Measurements from ENCODE around the gene CAPN2.

Gene CAPN2

GRCh38 chr1:223683586-223684487 is 28.5 kb upstream of the CAPN2 start:
- Histone ChIP-seq H2AFZ (ENCODE audit: low read depth, low read length) (no peak overlapping the region), H3K36me3 (ENCODE audit: insufficient read depth, low read length) (no peaks in the 10 kb centered on the region), H3K27me3 (ENCODE audit: insufficient read depth, low read length) (peaks cover 13% of the 10 kb centered on the region), H3K9me3 (ENCODE audit: low read length) (no peaks in the 10 kb centered on the region), H3K4me3 (ENCODE audit: low read length) (no peak overlapping the region), H3K4me1 (ENCODE audit: insufficient read depth, low read length) (no peaks in the 10 kb centered on the region)

DNA sequence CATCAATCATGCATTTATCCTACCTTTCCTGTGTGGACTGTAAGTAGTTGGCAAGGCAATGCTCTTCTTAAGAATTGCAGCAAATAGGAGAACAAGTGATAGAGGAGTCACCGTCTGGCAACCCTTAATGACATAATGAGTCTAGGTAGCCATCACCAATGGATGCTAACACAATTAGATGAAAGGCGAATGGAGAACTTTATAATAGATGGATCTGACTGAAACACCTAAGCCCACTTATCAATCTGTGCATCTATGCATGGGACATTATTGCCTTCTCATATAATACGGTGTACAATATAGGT is 27.9 kb upstream of the CAPN2 start:
- Histone ChIP-seq H3K4me1 (ENCODE audit: insufficient read depth, low read length) (no peaks in the 10 kb centered on the region), H2AFZ (ENCODE audit: low read depth, low read length) (no peak overlapping the region), H3K36me3 (ENCODE audit: insufficient read depth, low read length) (no peaks in the 10 kb centered on the region), H3K9me3 (ENCODE audit: low read length) (no peaks in the 10 kb centered on the region), H3K27me3 (ENCODE audit: insufficient read depth, low read length) (peaks cover 13% of the 10 kb centered on the region), H3K4me3 (ENCODE audit: low read length) (no peak overlapping the region)

- Histone ChIP-seq H3K4me3 (ENCODE audit: low read length) (no peak overlapping the region), H3K27me3 (ENCODE audit: insufficient read depth, low read length) (peaks cover 3% of the 10 kb centered on the region), H2AFZ (ENCODE audit: low read depth, low read length) (no peak overlapping the region), H3K9me3 (ENCODE audit: low read length) (no peaks in the 10 kb centered on the region), H3K4me1 (ENCODE audit: insufficient read depth, low read length) (no peaks in the 10 kb centered on the region), H3K36me3 (ENCODE audit: insufficient read depth, low read length) (no peaks in the 10 kb centered on the region)
Measured at GRCh38 chr1:223691121-223691520, 21.2 kb upstream of the CAPN2 start.

DNA sequence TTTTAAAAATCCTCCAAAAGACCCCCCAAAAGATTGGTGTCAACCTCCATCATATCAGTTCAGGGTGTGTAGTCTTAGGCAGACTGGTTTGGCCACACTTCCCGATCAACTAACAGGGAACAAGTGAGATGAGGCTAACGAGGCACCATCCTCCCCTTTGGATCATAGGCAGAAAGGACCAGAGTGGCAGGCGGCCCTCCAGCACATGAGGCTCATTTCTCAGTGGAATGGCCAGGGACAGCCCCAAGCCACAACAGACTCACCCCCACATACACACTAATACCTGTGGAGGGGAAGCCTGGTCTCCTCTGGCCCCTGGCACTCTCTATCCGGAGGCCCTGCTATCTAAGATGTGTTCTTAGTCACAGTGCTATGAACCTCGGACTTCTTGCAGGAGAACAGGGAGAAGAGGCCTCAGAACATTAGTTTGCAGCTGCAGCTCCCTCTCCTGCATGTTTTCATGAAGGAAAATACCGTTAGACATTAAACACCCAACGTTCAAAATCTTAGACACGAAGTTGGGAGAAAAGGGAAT is 17.3 kb upstream of the CAPN2 start:
- H3K36me3 ChIP-seq (ENCODE audit: insufficient read depth, low read length), result no peaks in the 10 kb centered on the region
- H3K27me3 ChIP-seq (ENCODE audit: insufficient read depth, low read length), result no peaks in the 10 kb centered on the region
- peaks cover under 1% of the 10 kb centered on the region for H3K4me1 ChIP-seq (ENCODE audit: insufficient read depth, low read length)
- H3K4me3 ChIP-seq (ENCODE audit: low read length), result no peak overlapping the region
- H2AFZ ChIP-seq (ENCODE audit: low read depth, low read length), result no peak overlapping the region
- no peaks in the 10 kb centered on the region for H3K9me3 ChIP-seq (ENCODE audit: low read length)

- H3K4me3 ChIP-seq (ENCODE audit: low read length), result no peak overlapping the region
- no peaks in the 10 kb centered on the region for H3K27me3 ChIP-seq (ENCODE audit: insufficient read depth, low read length)
- H3K4me1 ChIP-seq (ENCODE audit: insufficient read depth, low read length), result peaks cover 9% of the 10 kb centered on the region
- H3K9me3 ChIP-seq (ENCODE audit: low read length), result no peaks in the 10 kb centered on the region
- no peak overlapping the region for H2AFZ ChIP-seq (ENCODE audit: low read depth, low read length)
- no peaks in the 10 kb centered on the region for H3K36me3 ChIP-seq (ENCODE audit: insufficient read depth, low read length)
Measured at GRCh38 chr1:223695941-223696340, 16.4 kb upstream of the CAPN2 start.

DNA sequence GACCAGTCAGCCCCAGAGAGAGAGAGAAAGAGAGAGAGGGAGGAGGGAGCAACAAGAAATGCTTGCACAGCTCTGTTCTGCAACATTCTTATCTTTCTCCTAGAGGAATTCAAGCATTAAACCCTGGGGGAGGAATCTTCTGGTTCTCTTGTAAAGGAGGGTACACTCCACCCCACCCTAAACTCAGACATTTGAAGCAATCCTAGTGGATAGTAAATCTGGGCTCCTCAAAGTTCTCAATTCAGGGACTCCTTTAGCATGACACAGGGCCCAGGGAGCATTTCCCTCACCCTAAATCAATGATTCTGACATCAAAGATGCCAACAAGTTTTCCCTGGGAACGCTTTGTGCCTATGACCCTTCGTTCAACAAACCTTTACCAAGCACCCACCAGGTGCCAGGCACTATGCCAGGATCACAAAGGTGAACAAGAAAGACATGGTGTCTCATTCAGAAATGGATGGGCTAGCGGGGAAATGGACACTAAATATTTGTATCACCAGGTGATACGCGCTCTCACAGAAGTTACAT is 11.9 kb upstream of the CAPN2 start:
- peaks cover 14% of the 10 kb centered on the region for H3K4me1 ChIP-seq (ENCODE audit: insufficient read depth, low read length)
- no peak overlapping the region for H3K4me3 ChIP-seq (ENCODE audit: low read length)
- H3K9me3 ChIP-seq (ENCODE audit: low read length), result no peaks in the 10 kb centered on the region
- H2AFZ ChIP-seq (ENCODE audit: low read depth, low read length), result peak overlapping the region; percentile 62
- no peaks in the 10 kb centered on the region for H3K27me3 ChIP-seq (ENCODE audit: insufficient read depth, low read length)
- no peaks in the 10 kb centered on the region for H3K36me3 ChIP-seq (ENCODE audit: insufficient read depth, low read length)

- peaks cover 14% of the 10 kb centered on the region for H3K4me1 ChIP-seq (ENCODE audit: insufficient read depth, low read length)
Measured at GRCh38 chr1:223700942-223701637, 11.2 kb upstream of the CAPN2 start.

GRCh38 chr1:223702735-223703667 is 9.3 kb upstream of the CAPN2 start:
- Histone ChIP-seq H3K9me3 (ENCODE audit: low read length) (no peaks in the 10 kb centered on the region), H3K27me3 (ENCODE audit: insufficient read depth, low read length) (no peaks in the 10 kb centered on the region), H3K36me3 (ENCODE audit: insufficient read depth, low read length) (no peaks in the 10 kb centered on the region), H3K4me3 (ENCODE audit: low read length) (no peak overlapping the region), H3K4me1 (ENCODE audit: insufficient read depth, low read length) (peaks cover 22% of the 10 kb centered on the region), H2AFZ (ENCODE audit: low read depth, low read length) (no peak overlapping the region)

More at GRCh38 chr1:223700942-223701637, 11.2 kb upstream of the CAPN2 start:
- Histone ChIP-seq H3K36me3 (ENCODE audit: insufficient read depth, low read length) (no peaks in the 10 kb centered on the region), H3K4me3 (ENCODE audit: low read length) (peak overlapping the region; percentile 20), H3K27me3 (ENCODE audit: insufficient read depth, low read length) (no peaks in the 10 kb centered on the region), H2AFZ (ENCODE audit: low read depth, low read length) (peak overlapping the region; percentile 62), H3K9me3 (ENCODE audit: low read length) (no peaks in the 10 kb centered on the region)

GRCh38 chr1:223703668-223704013 is 8.7 kb upstream of the CAPN2 start:
- H2AFZ ChIP-seq (ENCODE audit: low read depth, low read length), result no peak overlapping the region
- H3K4me3 ChIP-seq (ENCODE audit: low read length), result no peak overlapping the region
- H3K4me1 ChIP-seq (ENCODE audit: insufficient read depth, low read length), result peaks cover 22% of the 10 kb centered on the region

GRCh38 chr1:223704921-223705878 is 7.1 kb upstream of the CAPN2 start:
- Histone ChIP-seq H3K4me1 (ENCODE audit: insufficient read depth, low read length) (peaks cover 20% of the 10 kb centered on the region), H3K27me3 (ENCODE audit: insufficient read depth, low read length) (no peaks in the 10 kb centered on the region), H3K36me3 (ENCODE audit: insufficient read depth, low read length) (no peaks in the 10 kb centered on the region), H3K9me3 (ENCODE audit: low read length) (no peaks in the 10 kb centered on the region), H3K4me3 (ENCODE audit: low read length) (no peak overlapping the region), H2AFZ (ENCODE audit: low read depth, low read length) (no peak overlapping the region)

More at GRCh38 chr1:223703668-223704013, 8.7 kb upstream of the CAPN2 start:
- Histone ChIP-seq H3K27me3 (ENCODE audit: insufficient read depth, low read length) (no peaks in the 10 kb centered on the region), H3K36me3 (ENCODE audit: insufficient read depth, low read length) (no peaks in the 10 kb centered on the region), H3K9me3 (ENCODE audit: low read length) (no peaks in the 10 kb centered on the region)

GRCh38 chr1:223706077-223706973 is 6.0 kb upstream of the CAPN2 start:
- H2AFZ ChIP-seq (ENCODE audit: low read depth, low read length), result no peak overlapping the region
- no peaks in the 10 kb centered on the region for H3K27me3 ChIP-seq (ENCODE audit: insufficient read depth, low read length)
- peaks cover 9% of the 10 kb centered on the region for H3K4me1 ChIP-seq (ENCODE audit: insufficient read depth, low read length)
- H3K9me3 ChIP-seq (ENCODE audit: low read length), result no peaks in the 10 kb centered on the region
- H3K4me3 ChIP-seq (ENCODE audit: low read length), result no peak overlapping the region
- H3K36me3 ChIP-seq (ENCODE audit: insufficient read depth, low read length), result no peaks in the 10 kb centered on the region

Data from neuron (in vitro differentiated cells).